Mononuclear cell (primary cell): Measurements from ENCODE around the gene GAL3ST3. TPM values are rescaled to one million over a fixed set of nuclear protein-coding genes. Genes with fewer than 3 reads are reported as not detected.
"Not testable (repeated sequence)": the region's sequence is repeated elsewhere in the genome, so short reads cannot be mapped to it uniquely, and the experiment has no call there.

Source experiments
- H3K27me3 ChIP-seq: 2 replicates; pipeline ENCODE4 v1.6.0; 2011; ENCODE audit warnings: low read length, control low read depth; ENCODE audit not compliant: insufficient read depth
- H3K4me1 ChIP-seq: 2 replicates; pipeline ENCODE4 v1.5.1; 2011; ENCODE audit warnings: mild to moderate bottlenecking, low read length, control low read depth; ENCODE audit not compliant: insufficient read depth
- H3K4me3 ChIP-seq: 2 replicates; pipeline ENCODE4 v1.5.1; 2011; ENCODE audit warnings: mild to moderate bottlenecking, low read length, moderate library complexity
- H3K9me3 ChIP-seq: 2 replicates; pipeline ENCODE4 v1.5.1; 2011; ENCODE audit warnings: low read depth, mild to moderate bottlenecking, control low read depth, low read length
- total RNA-seq: library from RNA; depleted of rRNA; stranded (reverse); fragments of >200 nt; gene quantifications from one replicate; pipeline ENCODE4 v1.2.3, GENCODE V29; 2012

GAL3ST3 gene
- total RNA-seq, 1 donor, result not detected

- peaks cover 20% of the 10 kb centered on the region for H3K27me3 ChIP-seq
- H3K4me1 ChIP-seq, result peaks cover 47% of the 10 kb centered on the region
- no peaks in the 10 kb centered on the region for H3K9me3 ChIP-seq
- H3K4me3 ChIP-seq, result no peak overlapping the region
Observed at GRCh38 chr11:66015936-66016792, 32.8 kb downstream of the GAL3ST3 start.

- Histone ChIP-seq H3K4me1 (peaks cover 42% of the 10 kb centered on the region), H3K4me3 (no peak overlapping the region), H3K27me3 (peaks cover 25% of the 10 kb centered on the region), H3K9me3 (no peaks in the 10 kb centered on the region)
Observed at GRCh38 chr11:66015454-66015881, 33.5 kb downstream of the GAL3ST3 start.

- Histone ChIP-seq H3K27me3 (peaks cover 26% of the 10 kb centered on the region), H3K4me1 (peaks cover 36% of the 10 kb centered on the region), H3K9me3 (no peaks in the 10 kb centered on the region), H3K4me3 (no peak overlapping the region)
Observed at GRCh38 chr11:66014804-66015453, 34.0 kb downstream of the GAL3ST3 start.

- H3K4me1 ChIP-seq, result peaks cover 34% of the 10 kb centered on the region
- peaks cover 26% of the 10 kb centered on the region for H3K27me3 ChIP-seq
- no peaks in the 10 kb centered on the region for H3K9me3 ChIP-seq
- no peak overlapping the region for H3K4me3 ChIP-seq
Observed at GRCh38 chr11:66013762-66014100, 35.2 kb downstream of the GAL3ST3 start.

GRCh38 chr11:66012946-66013761 is 35.8 kb downstream of the GAL3ST3 start:
- Histone ChIP-seq H3K4me1 (peaks cover 34% of the 10 kb centered on the region), H3K4me3 (no peak overlapping the region), H3K9me3 (no peaks in the 10 kb centered on the region), H3K27me3 (peaks cover 26% of the 10 kb centered on the region)

- peaks cover 26% of the 10 kb centered on the region for H3K27me3 ChIP-seq
- peaks cover 34% of the 10 kb centered on the region for H3K4me1 ChIP-seq
- no peaks in the 10 kb centered on the region for H3K9me3 ChIP-seq
- no peak overlapping the region for H3K4me3 ChIP-seq
Observed at GRCh38 chr11:66012371-66012945, 36.5 kb downstream of the GAL3ST3 start.

- H3K4me1 ChIP-seq, result peaks cover 34% of the 10 kb centered on the region
- H3K4me3 ChIP-seq, result no peak within 1 kb of the TSS
- no peaks in the 10 kb centered on the region for H3K9me3 ChIP-seq
- H3K27me3 ChIP-seq, result peaks cover 26% of the 10 kb centered on the region
Observed at GRCh38 chr11:66011785-66012303, 37.1 kb downstream of the GAL3ST3 start, which contains the start of gene CST6. Gene CST6, plus strand, starts transcription at chr11:66012008. Its CDS starts 37 bp downstream, at chr11:66012045.

- H3K4me1 ChIP-seq, result peaks cover 34% of the 10 kb centered on the region
- H3K9me3 ChIP-seq, result no peaks in the 10 kb centered on the region
- H3K4me3 ChIP-seq, result no peak overlapping the region
- peaks cover 26% of the 10 kb centered on the region for H3K27me3 ChIP-seq
Observed at GRCh38 chr11:66011239-66011784, 37.6 kb downstream of the GAL3ST3 start.

- H3K4me3 ChIP-seq, H3K9me3 ChIP-seq: not testable (repeated sequence)
- Histone ChIP-seq H3K27me3 (peaks cover 26% of the 10 kb centered on the region), H3K4me1 (peaks cover 31% of the 10 kb centered on the region)
Observed at GRCh38 chr11:66010036-66010435, 38.9 kb downstream of the GAL3ST3 start.

- H3K4me3 ChIP-seq, result no peak overlapping the region
- H3K4me1 ChIP-seq, result peaks cover 21% of the 10 kb centered on the region
- no peaks in the 10 kb centered on the region for H3K9me3 ChIP-seq
- H3K27me3 ChIP-seq, result peaks cover 26% of the 10 kb centered on the region
Observed at GRCh38 chr11:66008468-66009101, 40.4 kb downstream of the GAL3ST3 start.

- Histone ChIP-seq H3K4me3 (no peak overlapping the region), H3K4me1 (peaks cover 21% of the 10 kb centered on the region), H3K27me3 (peaks cover 23% of the 10 kb centered on the region), H3K9me3 (no peaks in the 10 kb centered on the region)
Observed at GRCh38 chr11:66008095-66008467, 40.9 kb downstream of the GAL3ST3 start.

GRCh38 chr11:66007201-66007634 is 41.7 kb downstream of the GAL3ST3 start:
- Histone ChIP-seq H3K27me3 (peaks cover 17% of the 10 kb centered on the region), H3K4me3 (no peak overlapping the region), H3K4me1 (peaks cover 18% of the 10 kb centered on the region), H3K9me3 (no peaks in the 10 kb centered on the region)

GRCh38 chr11:66006891-66007176 is 42.1 kb downstream of the GAL3ST3 start:
- no peak overlapping the region for H3K4me3 ChIP-seq
- H3K9me3 ChIP-seq, result no peaks in the 10 kb centered on the region
- H3K27me3 ChIP-seq, result peaks cover 13% of the 10 kb centered on the region
- H3K4me1 ChIP-seq, result peaks cover 14% of the 10 kb centered on the region
